Stomach (tissue), 9 donors: ENCODE results near the gene TAF1C. TPM values are rescaled to one million over a fixed set of nuclear protein-coding genes. Genes with fewer than 3 reads are reported as not detected.

Experiments
- DNase-seq, 2 donors: peaks; one replicate each; pipeline versions ENCODE4 v3.0.0 to v3.0.0-alpha.2; 2013 to 2019
- H3K27ac ChIP-seq, 5 donors: fragments of 200-600 bp in 4 of 5; sonication (generic) in 4 of 5; one replicate each; pipeline ENCODE4 v1.5.1; 2013 to 2019; ENCODE audit warnings: mild to moderate bottlenecking in 1 of 5, moderate library complexity in 1 of 5
- H3K27me3 ChIP-seq, 3 donors: fragments of 200-600 bp; sonication (generic); one replicate each; pipeline ENCODE4 v1.5.1; 2017 to 2019; ENCODE audit warnings: mixed run types in 1 of 3
- H3K36me3 ChIP-seq, 4 donors: fragments of 200-600 bp; sonication (generic); 1 replicate in 3 of 4; 2 replicates in 1 of 4; pipeline ENCODE4 v1.5.1; 2016 to 2019
- H3K4me1 ChIP-seq, 4 donors: fragments of 200-600 bp; sonication (generic); one replicate each; pipeline ENCODE4 v1.5.1; 2016 to 2019
- H3K4me3 ChIP-seq, 4 donors: fragments of 200-600 bp; sonication (generic) in 3 of 4; one replicate each; pipeline ENCODE4 v1.5.1; 2016 to 2019; ENCODE audit warnings: mild to moderate bottlenecking in 1 of 4
- H3K9me3 ChIP-seq, 4 donors: fragments of 200-600 bp; sonication (generic); one replicate each; pipeline ENCODE4 v1.5.1; 2016 to 2019
- CTCF ChIP-seq, 7 experiments: fragments of 450-650 bp in 4 of 7; fragments of 200-600 bp in 3 of 7; sonication (generic) in 3 of 7; IDR thresholded peaks; one replicate each; pipeline ENCODE4 v1.5.1; 2016 to 2019; ENCODE audit warnings: antibody characterized with exemption in 7 of 7, control low read depth in 2 of 7, mild to moderate bottlenecking in 1 of 7
- EP300 ChIP-seq: sonication (generic); formaldehyde crosslinking; IDR thresholded peaks from one replicate; pipeline ENCODE4 v1.6.1; 2017; ENCODE audit warnings: antibody characterized with exemption
- POLR2A ChIP-seq, 4 donors: fragments of 450-650 bp; IDR thresholded peaks; one replicate each; pipeline ENCODE4 v1.6.1; 2016; ENCODE audit warnings: antibody characterized with exemption in 4 of 4, control low read depth in 2 of 4, mild to moderate bottlenecking in 1 of 4, moderate library complexity in 1 of 4
- POLR2AphosphoS5 ChIP-seq, 3 donors: sonication (generic); formaldehyde crosslinking; IDR thresholded peaks; one replicate each; pipeline ENCODE4 v1.6.1; 2016; ENCODE audit warnings: antibody characterized with exemption in 3 of 3
- WGBS, 5 donors: extraction: QIAGEN DNeasy Blood & Tissue Kit in 3 of 5; methylation state at CpG; one replicate each; pipeline versions ENCODE4 v1.1.5 to v1.1.7; 2013 to 2018; 5-methylcytosine and 5-hydroxymethylcytosine counted together
- intact Hi-C: fragments of 100-400 bp; cut with DNase I; formaldehyde crosslinking; loops from one replicate; pipeline ENCODE4 v1.15.1; 2023; ENCODE audit warnings: low total_unique reads
- polyA plus RNA-seq, 3 donors: library from polyadenylated mRNA; stranded (reverse); fragments of 200-250 nt; gene quantifications; one replicate each; pipeline ENCODE4 v1.2.3, GENCODE V29; 2013
- total RNA-seq, 5 donors: library from RNA; depleted of rRNA; stranded (reverse); fragments of >200 nt; gene quantifications; one replicate each; pipeline versions ENCODE4 v1.1.0 to v1.2.3, GENCODE V29; 2014 to 2016
- donor health status: healthy with polysubstance abuse.
- donor health status: Bipolar disorder and iron deficiency.
- donor health status: healthy.

Gene TAF1C
- total and polyA plus RNA-seq, 8 donors, result 15.3 to 377 (median 37.6) TPM

DNA sequence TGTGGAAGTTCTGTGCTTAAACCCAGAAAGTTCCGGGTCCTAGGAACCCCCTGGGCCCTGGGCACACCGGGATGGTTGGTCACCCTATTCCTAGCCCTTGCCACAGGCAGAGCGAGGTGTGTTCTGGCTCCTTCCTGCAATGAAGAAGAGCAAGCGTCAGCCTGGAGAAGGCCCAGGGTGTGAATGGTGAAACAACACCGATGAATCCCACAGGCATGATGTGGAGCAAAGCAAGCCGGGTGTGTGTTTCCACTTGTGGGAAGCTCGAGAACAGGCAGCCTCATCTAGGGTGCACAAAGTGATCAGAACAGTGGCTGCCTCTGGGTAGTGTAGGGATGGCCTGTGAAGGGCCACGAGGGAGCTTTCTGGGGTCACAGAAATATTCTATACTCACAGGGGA is 39.2 kb upstream of the TAF1C start:
- 77 to 85% (median 80%) methylated on average over 8 of the region's 8 CpGs for WGBS, 5 donors
- Histone ChIP-seq H3K27ac (no peak overlapping the region), H3K4me1 (peaks cover 4 to 13% (median 8%) of the 10 kb centered on the region in 4 donors), H3K27me3 (peaks cover 0 to 10% (median 0%) of the 10 kb centered on the region in 3 donors), H3K36me3 (no peaks in the 10 kb centered on the region), H3K4me3 (no peak overlapping the region), H3K9me3 (no peaks in the 10 kb centered on the region)
- no peak for DNase-seq
- intact Hi-C loops, result no loop called here
- TF ChIP-seq POLR2AphosphoS5 (IDR thresholded peaks at IDR 0.05) (no peak), EP300 (no peak), POLR2A (IDR thresholded peaks at IDR 0.05) (no peak), CTCF (IDR thresholded peaks at IDR 0.05) (no peak)

- intact Hi-C loops, result no loop called here
- peaks cover 4 to 13% (median 8%) of the 10 kb centered on the region in 4 donors for H3K4me1 ChIP-seq
- DNase-seq, result no peak
- H3K4me3 ChIP-seq, result no peak overlapping the region
- TF ChIP-seq POLR2AphosphoS5 (IDR thresholded peaks at IDR 0.05) (no peak), POLR2A (IDR thresholded peaks at IDR 0.05) (no peak), CTCF (IDR thresholded peaks at IDR 0.05) (no peak), EP300 (no peak)
- no peaks in the 10 kb centered on the region for H3K9me3 ChIP-seq
- no peak overlapping the region for H3K27ac ChIP-seq
- H3K36me3 ChIP-seq, result no peaks in the 10 kb centered on the region
- 54 to 100% (median 86%) methylated on average over 1 to 7 of the region's 7 CpGs for WGBS, 5 donors
- peaks cover 0 to 7% (median 0%) of the 10 kb centered on the region in 3 donors for H3K27me3 ChIP-seq
Observed at GRCh38 chr16:84225571-84225970, 38.7 kb upstream of the TAF1C start.

DNA sequence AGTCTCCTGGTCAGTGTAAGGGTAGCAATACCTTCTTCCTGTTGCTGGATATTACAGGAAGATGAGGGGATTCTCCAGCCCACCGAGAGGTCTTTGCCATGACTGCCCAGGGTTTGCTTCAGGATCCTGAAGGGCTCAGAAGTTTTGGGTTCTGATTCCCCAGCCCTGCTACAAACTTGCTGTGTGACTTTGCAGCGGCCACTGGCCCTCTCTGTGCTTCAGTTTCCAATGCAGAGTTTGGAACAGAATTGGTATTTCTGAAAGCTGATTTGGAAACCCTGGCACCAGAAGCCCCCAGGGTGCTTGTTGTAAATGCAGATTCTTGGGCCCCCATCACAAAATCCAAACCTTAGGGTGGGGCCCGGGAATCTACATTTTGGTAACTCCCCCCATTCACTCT is 38.3 kb upstream of the TAF1C start:
- intact Hi-C loops, result no loop called here
- WGBS, 5 donors, result 80 to 93% (median 92%) methylated on average over 3 of the region's 3 CpGs
- H3K36me3 ChIP-seq, result no peaks in the 10 kb centered on the region

DNA sequence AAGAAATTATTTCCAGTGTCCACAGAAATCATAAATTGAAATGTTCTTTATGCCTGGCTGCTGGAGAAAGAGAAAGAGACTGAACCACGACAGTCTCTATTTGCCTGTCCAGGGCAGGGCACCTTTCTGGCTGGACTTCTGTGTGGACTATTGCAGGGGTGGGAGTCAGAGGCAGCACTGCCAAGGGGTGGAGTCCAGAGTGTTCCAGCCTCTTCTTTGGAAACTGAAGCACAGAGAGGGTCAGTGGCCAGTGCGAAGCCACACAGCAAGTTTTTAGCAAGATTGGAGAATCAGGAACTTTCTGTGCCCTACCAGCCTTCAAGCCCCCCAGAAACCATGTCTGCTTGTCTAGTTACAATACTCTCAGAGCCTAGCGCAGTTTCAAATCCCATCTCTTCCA is 37.7 kb upstream of the TAF1C start:
- Histone ChIP-seq H3K9me3 (no peaks in the 10 kb centered on the region), H3K36me3 (no peaks in the 10 kb centered on the region), H3K27ac (no peak overlapping the region), H3K4me3 (no peak overlapping the region), H3K4me1 (peaks cover 4 to 13% (median 8%) of the 10 kb centered on the region in 4 donors), H3K27me3 (peaks cover 0 to 5% (median 0%) of the 10 kb centered on the region in 3 donors)
- TF ChIP-seq POLR2AphosphoS5 (IDR thresholded peaks at IDR 0.05) (no peak), CTCF (IDR thresholded peaks at IDR 0.05) (no peak), EP300 (no peak), POLR2A (IDR thresholded peaks at IDR 0.05) (no peak)
- intact Hi-C loops, result no loop called here
- 72 to 86% (median 78%) methylated on average over 3 of the region's 3 CpGs for WGBS, 5 donors
- no peak for DNase-seq

More for the DNA sequence above, 38.3 kb upstream of the TAF1C start:
- H3K9me3 ChIP-seq, result no peaks in the 10 kb centered on the region
- no peak overlapping the region for H3K27ac ChIP-seq
- DNase-seq, result no peak
- no peak for TF ChIP-seq POLR2AphosphoS5 (IDR thresholded peaks at IDR 0.05)
- TF ChIP-seq CTCF (IDR thresholded peaks at IDR 0.05), result no peak
- no peak for TF ChIP-seq EP300
- no peak for TF ChIP-seq POLR2A (IDR thresholded peaks at IDR 0.05)
- H3K4me1 ChIP-seq, result peaks cover 4 to 13% (median 8%) of the 10 kb centered on the region in 4 donors
- peaks cover 0 to 5% (median 0%) of the 10 kb centered on the region in 3 donors for H3K27me3 ChIP-seq
- no peak overlapping the region for H3K4me3 ChIP-seq
